HepG2 (cell line): ENCODE data around the gene NFE2. TPM values are rescaled to one million over a fixed set of nuclear protein-coding genes. Genes with fewer than 3 reads are reported as not detected.

Experiments used
- CREBL2 ChIP-seq: sonication (generic); formaldehyde crosslinking; IDR thresholded peaks from 2 replicates; pipeline ENCODE4 v1.8.1; 2023; ENCODE audit warnings: missing genetic modification reagents, mild to moderate bottlenecking, borderline replicate concordance
- HOXA5 ChIP-seq: sonication (generic); formaldehyde crosslinking; IDR thresholded peaks from 2 replicates; pipeline ENCODE4 v1.4.0; 2020; ENCODE audit warnings: missing genetic modification reagents
- PCBP2 ChIP-seq: fragments of 200-400 bp; formaldehyde crosslinking; optimal IDR thresholded peaks from 2 replicates; pipeline ENCODE3; 2018; ENCODE audit warnings: low read length, low read depth; ENCODE audit not compliant: poor library complexity, severe bottlenecking
- POGK ChIP-seq: sonication (generic); formaldehyde crosslinking; conservative IDR thresholded peaks from 2 replicates; pipeline ENCODE4 v1.8.0; 2022; ENCODE audit warnings: mild to moderate bottlenecking, moderate library complexity, missing genetic modification reagents
- SIN3B ChIP-seq: fragments of 150-350 bp; IDR thresholded peaks from 2 replicates; pipeline ENCODE4 v1.6.1; 2014; ENCODE audit warnings: low read length
- ZBTB21 ChIP-seq: sonication (generic); formaldehyde crosslinking; IDR thresholded peaks from 2 replicates; pipeline ENCODE4 v1.4.0; 2020; ENCODE audit warnings: missing genetic modification reagents
- ZBTB43 ChIP-seq: sonication (generic); formaldehyde crosslinking; conservative IDR thresholded peaks from 2 replicates; pipeline ENCODE4 v1.4.0; 2020; ENCODE audit warnings: missing genetic modification reagents
- ZBTB8A ChIP-seq: sonication (generic); formaldehyde crosslinking; IDR thresholded peaks from 2 replicates; pipeline ENCODE4 v1.4.0; 2020; ENCODE audit warnings: mild to moderate bottlenecking, low read depth, missing genetic modification reagents, borderline replicate concordance
- ZNF335 ChIP-seq: sonication (generic); formaldehyde crosslinking; IDR thresholded peaks from 2 replicates; pipeline ENCODE4 v1.4.0; 2020; ENCODE audit warnings: missing genetic modification reagents
- ZNF343 ChIP-seq: sonication (generic); formaldehyde crosslinking; IDR thresholded peaks from 2 replicates; pipeline ENCODE4 v1.4.0; 2020; ENCODE audit warnings: mild to moderate bottlenecking, missing genetic modification reagents
- ZNF382 ChIP-seq: sonication (generic); formaldehyde crosslinking; IDR thresholded peaks from 2 replicates; pipeline ENCODE4 v1.5.0; 2020; ENCODE audit warnings: missing genetic modification reagents, mild to moderate bottlenecking, borderline replicate concordance
- ZNF432 ChIP-seq: sonication (generic); formaldehyde crosslinking; IDR thresholded peaks from 2 replicates; pipeline ENCODE4 v1.5.0; 2020; ENCODE audit warnings: missing genetic modification reagents, mild to moderate bottlenecking, borderline replicate concordance
- ZNF496 ChIP-seq: sonication (generic); formaldehyde crosslinking; IDR thresholded peaks from 2 replicates; pipeline ENCODE4 v1.8.1; 2023; ENCODE audit warnings: mild to moderate bottlenecking, moderate library complexity, missing genetic modification reagents; ENCODE audit not compliant: insufficient replicate concordance
- ZNF83 ChIP-seq: sonication (generic); formaldehyde crosslinking; IDR thresholded peaks from 2 replicates; pipeline ENCODE4 v1.4.0; 2020; ENCODE audit warnings: missing genetic modification reagents, mild to moderate bottlenecking, borderline replicate concordance
- polyA plus RNA-seq, 8 experiments: library from polyadenylated mRNA; depleted of rRNA in 3 of 8; stranded (reverse) in 7 of 8; unstranded in 1 of 8; fragments of >200 nt; fragmentation: Illumina TruSeq in 4 of 8; extraction: Trizol in 4 of 8; gene quantifications; 2 replicates each; pipeline versions ENCODE4 v1.2.1 to v1.2.3, GENCODE V29; 2011 to 2016; ENCODE audit warnings: low read depth in 4 of 8, missing spikeins in 1 of 8, mixed read lengths in 1 of 8; ENCODE audit not compliant: insufficient read depth in 1 of 8
- total RNA-seq, 5 experiments: library from RNA; depleted of rRNA; stranded (reverse); fragments of >200 nt; fragmentation: Illumina TruSeq; extraction: Trizol; gene quantifications; 2 replicates each; pipeline ENCODE4 v1.2.3, GENCODE V29; 2016; ENCODE audit warnings: low read depth in 1 of 5
- TF ChIP-seq, protein P1 (sequence below): sonication (generic); formaldehyde crosslinking; IDR thresholded peaks from 2 replicates; pipeline ENCODE4 v1.9.0; 2021; ENCODE audit warnings: missing genetic modification reagents, borderline replicate concordance
- TF ChIP-seq, protein P2 (sequence below): sonication (generic); formaldehyde crosslinking; IDR thresholded peaks from 2 replicates; pipeline ENCODE4 v1.5.1; 2020; ENCODE audit warnings: mild to moderate bottlenecking, missing genetic modification reagents, borderline replicate concordance

Gene NFE2
- total and polyA plus RNA-seq, 2 of the 13 experiments (the other 11 are each of a cell fraction or from before 2014, with no cell fraction given): 4.5 to 7.8 TPM

GRCh38 chr12:54279632-54280467, 21.0 kb downstream of the NFE2 start, which contains the start of gene CBX5 (continued):
- TF ChIP-seq POGK (peak; percentile 77; the same call in 1 of the 2 replicates), ZNF335 (CRISPR knock-in tag) (no peak), ZBTB43 (CRISPR knock-in tag) (peak; percentile 25), HOXA5 (peak; percentile 56), ZNF496 (CRISPR knock-in tag) (no peak), ZNF83 (CRISPR knock-in tag) (no peak), ZNF343 (0 out of 2 replicates have a peak, but pooled peaks have one; percentile 14), PCBP2 (no peak), ZBTB21 (CRISPR knock-in tag) (no peak), ZNF432 (no peak), CREBL2 (peak; percentile 93), ZNF382 (no peak), SIN3B (0 out of 2 replicates have a peak, but pooled peaks have one; percentile 33), ZBTB8A (CRISPR knock-in tag) (no peak)
- TF ChIP-seq, protein P1, sequence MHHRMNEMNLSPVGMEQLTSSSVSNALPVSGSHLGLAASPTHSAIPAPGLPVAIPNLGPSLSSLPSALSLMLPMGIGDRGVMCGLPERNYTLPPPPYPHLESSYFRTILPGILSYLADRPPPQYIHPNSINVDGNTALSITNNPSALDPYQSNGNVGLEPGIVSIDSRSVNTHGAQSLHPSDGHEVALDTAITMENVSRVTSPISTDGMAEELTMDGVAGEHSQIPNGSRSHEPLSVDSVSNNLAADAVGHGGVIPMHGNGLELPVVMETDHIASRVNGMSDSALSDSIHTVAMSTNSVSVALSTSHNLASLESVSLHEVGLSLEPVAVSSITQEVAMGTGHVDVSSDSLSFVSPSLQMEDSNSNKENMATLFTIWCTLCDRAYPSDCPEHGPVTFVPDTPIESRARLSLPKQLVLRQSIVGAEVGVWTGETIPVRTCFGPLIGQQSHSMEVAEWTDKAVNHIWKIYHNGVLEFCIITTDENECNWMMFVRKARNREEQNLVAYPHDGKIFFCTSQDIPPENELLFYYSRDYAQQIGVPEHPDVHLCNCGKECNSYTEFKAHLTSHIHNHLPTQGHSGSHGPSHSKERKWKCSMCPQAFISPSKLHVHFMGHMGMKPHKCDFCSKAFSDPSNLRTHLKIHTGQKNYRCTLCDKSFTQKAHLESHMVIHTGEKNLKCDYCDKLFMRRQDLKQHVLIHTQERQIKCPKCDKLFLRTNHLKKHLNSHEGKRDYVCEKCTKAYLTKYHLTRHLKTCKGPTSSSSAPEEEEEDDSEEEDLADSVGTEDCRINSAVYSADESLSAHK (CRISPR knock-in tag): no peak
- TF ChIP-seq, protein P2, sequence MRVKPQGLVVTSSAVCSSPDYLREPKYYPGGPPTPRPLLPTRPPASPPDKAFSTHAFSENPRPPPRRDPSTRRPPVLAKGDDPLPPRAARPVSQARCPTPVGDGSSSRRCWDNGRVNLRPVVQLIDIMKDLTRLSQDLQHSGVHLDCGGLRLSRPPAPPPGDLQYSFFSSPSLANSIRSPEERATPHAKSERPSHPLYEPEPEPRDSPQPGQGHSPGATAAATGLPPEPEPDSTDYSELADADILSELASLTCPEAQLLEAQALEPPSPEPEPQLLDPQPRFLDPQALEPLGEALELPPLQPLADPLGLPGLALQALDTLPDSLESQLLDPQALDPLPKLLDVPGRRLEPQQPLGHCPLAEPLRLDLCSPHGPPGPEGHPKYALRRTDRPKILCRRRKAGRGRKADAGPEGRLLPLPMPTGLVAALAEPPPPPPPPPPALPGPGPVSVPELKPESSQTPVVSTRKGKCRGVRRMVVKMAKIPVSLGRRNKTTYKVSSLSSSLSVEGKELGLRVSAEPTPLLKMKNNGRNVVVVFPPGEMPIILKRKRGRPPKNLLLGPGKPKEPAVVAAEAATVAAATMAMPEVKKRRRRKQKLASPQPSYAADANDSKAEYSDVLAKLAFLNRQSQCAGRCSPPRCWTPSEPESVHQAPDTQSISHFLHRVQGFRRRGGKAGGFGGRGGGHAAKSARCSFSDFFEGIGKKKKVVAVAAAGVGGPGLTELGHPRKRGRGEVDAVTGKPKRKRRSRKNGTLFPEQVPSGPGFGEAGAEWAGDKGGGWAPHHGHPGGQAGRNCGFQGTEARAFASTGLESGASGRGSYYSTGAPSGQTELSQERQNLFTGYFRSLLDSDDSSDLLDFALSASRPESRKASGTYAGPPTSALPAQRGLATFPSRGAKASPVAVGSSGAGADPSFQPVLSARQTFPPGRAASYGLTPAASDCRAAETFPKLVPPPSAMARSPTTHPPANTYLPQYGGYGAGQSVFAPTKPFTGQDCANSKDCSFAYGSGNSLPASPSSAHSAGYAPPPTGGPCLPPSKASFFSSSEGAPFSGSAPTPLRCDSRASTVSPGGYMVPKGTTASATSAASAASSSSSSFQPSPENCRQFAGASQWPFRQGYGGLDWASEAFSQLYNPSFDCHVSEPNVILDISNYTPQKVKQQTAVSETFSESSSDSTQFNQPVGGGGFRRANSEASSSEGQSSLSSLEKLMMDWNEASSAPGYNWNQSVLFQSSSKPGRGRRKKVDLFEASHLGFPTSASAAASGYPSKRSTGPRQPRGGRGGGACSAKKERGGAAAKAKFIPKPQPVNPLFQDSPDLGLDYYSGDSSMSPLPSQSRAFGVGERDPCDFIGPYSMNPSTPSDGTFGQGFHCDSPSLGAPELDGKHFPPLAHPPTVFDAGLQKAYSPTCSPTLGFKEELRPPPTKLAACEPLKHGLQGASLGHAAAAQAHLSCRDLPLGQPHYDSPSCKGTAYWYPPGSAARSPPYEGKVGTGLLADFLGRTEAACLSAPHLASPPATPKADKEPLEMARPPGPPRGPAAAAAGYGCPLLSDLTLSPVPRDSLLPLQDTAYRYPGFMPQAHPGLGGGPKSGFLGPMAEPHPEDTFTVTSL (CRISPR knock-in tag): no peak
